Inflammatory macrophage treated with lipopolysaccharide for 4 hours (primary cell): ENCODE measurements around the gene SOX10.

ENCODE experiments used
- DNase-seq: peaks from one replicate; pipeline ENCODE4 v3.0.0-alpha.2; 2020

Gene SOX10

DNA sequence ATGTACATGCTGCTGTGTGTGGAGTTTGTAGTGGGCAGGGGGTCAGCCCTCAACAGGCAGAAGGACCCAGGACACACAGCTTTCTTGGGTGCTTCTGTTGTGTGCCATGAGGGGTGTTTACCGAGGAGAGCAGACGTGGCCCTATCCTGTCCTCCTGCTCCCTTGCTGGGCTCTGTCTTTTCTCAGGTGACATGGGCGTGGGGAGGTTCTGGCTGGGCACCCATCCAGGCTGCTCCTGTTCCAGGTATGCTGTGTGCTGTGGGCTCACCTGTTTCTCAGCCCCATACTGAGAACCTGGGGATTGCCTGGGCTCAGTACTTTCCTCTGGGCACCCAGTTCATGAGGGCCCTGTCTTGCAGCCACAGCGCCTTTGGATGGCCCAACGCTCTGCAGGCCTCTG, 55.0 kb downstream of the SOX10 start:
- DNase-seq, result no peak

DNA sequence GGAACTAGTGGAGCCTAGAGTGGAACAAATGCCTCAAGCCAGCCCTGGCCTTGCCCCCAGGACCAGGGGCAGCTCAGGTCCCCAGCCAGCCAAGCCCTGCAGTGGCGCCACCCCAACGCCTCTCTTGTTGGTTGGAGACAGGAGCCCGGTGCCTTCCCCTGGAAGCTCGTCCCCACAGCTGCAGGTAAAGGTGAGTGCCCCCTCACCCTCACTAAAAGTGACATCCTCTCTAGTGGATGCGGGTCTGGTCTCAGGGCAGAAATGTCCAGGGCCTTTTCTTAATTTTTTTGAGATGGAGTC, 56.8 kb downstream of the SOX10 start:
- no peak for DNase-seq

DNA sequence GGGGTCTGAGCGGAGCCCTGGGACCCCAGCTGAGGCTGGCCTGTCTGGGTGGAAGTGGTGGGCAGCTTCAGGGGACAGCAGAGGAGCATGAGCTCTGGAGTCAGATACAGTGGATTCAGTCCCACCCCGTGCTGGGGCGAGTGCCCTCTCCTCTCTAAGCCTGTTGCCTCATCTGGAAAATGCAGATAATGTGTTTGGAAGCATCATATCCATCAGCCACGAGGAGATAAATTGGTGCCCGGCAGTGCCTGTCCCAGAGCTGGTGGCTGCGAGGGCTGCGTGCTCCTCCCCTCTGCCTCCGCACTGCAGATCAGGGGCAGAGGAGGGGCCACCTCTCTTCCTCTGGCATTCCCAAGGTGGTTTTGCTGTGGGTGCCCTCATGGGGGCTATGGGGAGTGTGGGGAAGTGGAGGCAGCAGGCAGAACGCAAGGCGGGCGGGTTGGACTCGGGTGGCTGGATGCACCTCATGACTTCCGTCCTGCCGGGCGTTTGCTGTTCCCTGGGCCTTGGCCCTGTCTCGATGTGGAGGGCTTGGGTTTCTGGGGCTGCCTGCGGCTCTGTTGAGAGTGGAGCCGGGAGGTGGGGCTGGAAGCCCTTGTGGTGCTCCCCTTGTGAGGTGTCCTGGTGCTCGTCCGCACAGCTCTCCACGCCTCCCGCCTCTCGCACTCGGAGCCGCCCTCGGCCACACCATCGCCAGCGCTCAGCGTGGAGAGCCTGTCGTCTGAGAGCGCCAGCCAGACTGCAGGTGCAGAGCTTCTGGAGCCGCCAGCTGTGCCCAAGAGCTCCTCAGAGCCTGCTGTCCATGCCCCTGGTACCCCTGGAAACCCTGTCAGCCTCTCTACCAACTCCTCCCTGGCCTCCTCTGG, 57.4 kb downstream of the SOX10 start:
- DNase-seq, result no peak

DNA sequence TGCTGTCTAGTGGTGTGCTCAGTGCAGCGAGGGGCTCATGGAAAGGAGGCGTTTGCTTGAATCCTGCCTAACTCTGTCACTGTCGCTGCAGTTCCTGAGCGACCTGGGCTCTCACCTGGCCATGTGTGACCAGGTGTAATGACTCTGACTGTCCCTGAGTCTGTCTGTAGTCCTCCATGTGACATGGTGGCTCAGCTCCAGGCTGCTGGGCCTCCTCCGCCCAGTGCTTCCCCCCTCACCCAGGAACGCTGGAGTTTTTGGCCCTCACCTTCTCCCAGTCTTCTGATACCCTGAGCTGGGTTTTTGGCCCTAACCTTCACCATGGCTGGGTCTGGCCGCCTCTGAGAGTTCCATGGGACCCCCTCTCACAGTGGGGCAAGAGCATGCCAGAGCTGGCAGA, 58.0 kb downstream of the SOX10 start:
- DNase-seq, result no peak

DNA sequence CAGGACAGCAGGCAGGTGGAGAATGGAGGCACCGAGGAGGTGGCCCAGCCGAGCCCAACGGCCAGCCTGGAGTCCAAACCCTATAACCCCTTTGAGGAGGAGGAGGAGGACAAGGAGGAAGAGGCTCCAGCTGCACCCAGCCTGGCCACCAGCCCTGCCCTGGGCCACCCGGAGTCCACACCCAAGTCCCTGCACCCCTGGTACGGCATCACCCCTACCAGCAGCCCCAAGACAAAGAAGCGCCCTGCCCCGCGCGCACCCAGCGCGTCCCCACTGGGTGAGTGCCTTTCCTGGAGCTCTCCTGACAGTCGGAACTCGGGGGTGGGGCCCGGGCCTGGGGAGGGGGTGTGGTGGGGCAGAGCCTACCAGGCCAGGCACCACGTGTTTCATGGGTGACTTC, 58.6 kb downstream of the SOX10 start:
- no peak for DNase-seq

DNA sequence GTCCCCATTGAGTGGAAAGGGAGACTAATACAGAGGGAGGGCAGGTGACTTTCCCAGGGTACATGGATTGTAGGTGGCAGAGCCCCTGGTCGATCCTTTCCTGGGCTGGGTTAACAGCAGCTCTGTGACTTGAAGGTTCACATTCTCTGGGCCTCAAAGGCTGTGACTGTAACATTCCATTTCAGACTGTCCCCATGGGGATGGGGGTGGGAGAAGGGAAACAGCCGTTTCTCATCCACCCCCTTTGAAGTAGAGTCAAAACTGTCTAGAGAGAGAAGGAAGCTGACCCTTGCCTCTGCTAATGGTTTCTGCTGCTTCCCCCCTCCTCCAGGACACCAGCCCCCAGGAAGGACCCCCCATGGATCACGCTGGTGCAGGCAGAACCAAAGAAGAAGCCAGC, 59.0 kb downstream of the SOX10 start:
- no peak for DNase-seq

DNA sequence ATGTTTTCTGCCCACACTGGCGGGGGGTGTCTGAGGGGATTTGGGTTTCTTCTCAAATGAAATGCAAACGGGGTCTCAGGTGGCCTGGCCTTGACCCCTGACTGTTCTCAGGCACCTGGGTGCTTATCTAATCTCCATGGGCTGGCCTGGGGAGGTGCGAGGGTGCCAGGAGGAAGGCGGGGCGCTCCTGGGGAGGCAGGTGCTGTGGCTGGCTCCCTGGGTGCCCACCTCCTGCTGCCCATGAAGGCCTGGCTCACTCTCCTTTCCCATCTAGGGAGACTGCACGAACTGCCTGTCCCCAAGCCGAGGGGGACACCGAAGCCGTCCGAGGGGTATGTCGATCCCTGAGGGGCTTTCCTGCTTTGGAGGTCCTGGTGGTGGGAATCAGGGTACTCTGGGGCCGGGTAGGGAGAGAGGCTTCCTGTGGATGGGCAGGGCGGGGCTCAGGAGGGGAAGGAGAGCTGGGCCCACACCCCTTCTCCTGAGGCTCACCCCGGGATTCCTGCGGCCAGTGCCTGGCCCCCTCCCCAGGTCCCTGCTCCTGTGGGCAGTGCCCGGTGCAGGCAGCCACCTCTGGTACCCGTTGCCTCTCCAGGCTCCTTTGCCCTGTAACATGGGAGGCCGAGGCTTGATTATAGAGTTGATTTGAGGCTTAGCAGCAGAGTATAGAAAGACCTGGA, 59.8 kb downstream of the SOX10 start:
- DNase-seq, result no peak

DNA sequence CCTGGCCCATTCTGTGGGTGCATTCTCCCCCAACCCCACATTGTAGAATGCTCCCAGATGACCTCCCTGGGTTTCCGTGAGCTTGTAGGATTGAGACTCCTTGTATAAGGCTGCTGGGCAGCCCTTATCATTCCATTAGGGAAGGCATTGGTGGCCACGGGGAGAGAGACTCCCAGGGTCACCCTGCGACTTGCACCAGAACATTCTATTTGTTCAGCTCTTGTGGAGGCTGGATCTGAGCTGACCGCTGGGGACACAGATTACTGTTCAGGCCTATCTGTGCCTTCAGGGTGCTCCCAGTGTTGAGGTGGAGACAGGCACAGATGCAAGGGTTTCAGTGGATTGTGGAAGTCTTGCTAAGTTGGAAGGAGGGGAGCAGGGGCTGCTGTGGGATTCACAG, 60.4 kb downstream of the SOX10 start:
- no peak for DNase-seq
